Peyer's patch (tissue), 4 donors: Measurements from ENCODE around the gene ARAP2.

Source experiments
- CTCF ChIP-seq, 6 experiments: fragments of 450-650 bp in 4 of 6; fragments of 200-600 bp in 2 of 6; sonication (generic) in 1 of 6; IDR thresholded peaks; one replicate each; pipeline ENCODE4 v1.5.1; 2017 to 2019; ENCODE audit warnings: antibody characterized with exemption in 6 of 6, mild to moderate bottlenecking in 3 of 6, moderate library complexity in 1 of 6
- POLR2A ChIP-seq, 2 donors: fragments of 450-650 bp; IDR thresholded peaks; one replicate each; pipeline ENCODE4 v1.5.1; 2017; ENCODE audit warnings: antibody characterized with exemption in 2 of 2, mild to moderate bottlenecking in 2 of 2, moderate library complexity in 2 of 2

DNA sequence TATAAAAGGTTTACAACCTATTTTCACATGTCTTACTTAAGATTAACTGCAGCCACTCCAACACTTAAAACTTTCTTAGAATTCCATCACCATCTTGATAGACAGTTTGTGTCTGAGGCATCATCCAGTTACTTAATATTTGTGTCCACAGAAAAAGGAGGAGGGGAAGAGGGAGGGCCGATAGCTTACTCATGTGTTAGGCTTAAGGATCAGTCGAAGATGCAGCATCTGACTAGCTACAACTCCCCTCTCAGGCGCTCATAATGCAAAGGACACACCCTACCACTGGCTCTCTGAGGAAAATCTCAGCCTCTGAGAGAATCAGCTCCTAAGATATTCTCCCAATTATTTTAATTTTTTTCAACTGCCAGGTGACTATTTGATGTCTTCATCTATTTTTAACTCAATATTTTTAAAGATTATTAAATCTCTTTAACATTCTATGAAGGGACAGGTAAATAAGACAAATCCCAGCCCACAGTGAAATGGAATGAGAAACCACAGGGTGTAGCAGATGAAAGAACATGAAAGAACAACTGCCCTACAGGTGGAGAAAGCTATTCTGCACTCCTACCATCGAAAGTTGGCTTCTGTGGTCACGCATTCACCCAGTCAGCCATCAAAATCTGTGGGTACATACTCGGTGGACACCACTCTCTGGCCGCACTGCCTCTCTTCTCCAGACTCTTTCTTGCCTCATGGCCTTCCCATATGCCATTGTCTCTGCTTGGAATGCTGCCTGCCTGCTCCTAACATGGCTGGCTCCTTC is 48.0 kb downstream of the ARAP2 start:
- TF ChIP-seq CTCF (IDR thresholded peaks at IDR 0.05) (no peak), POLR2A (IDR thresholded peaks at IDR 0.05) (no peak)
